22Rv1 (cell line): ENCODE measurements around the gene COLEC12.

Experiments used
- H3K27ac ChIP-seq: fragments of 450-650 bp; 2 replicates; pipeline ENCODE4 v1.5.1; 2017
- ZFX ChIP-seq: fragments of 450-650 bp; IDR thresholded peaks from 2 replicates; pipeline ENCODE4 v1.6.1; 2017; ENCODE audit warnings: antibody characterized with exemption, borderline replicate concordance
- TF ChIP-seq, protein P1 (sequence below): fragments of 450-650 bp; IDR thresholded peaks from 2 replicates; pipeline ENCODE4 v1.5.1; 2017; ENCODE audit warnings: mild to moderate bottlenecking

The COLEC12 gene

GRCh38 chr18:332721-333510 lies 167.6 kb downstream of the COLEC12 start:
- TF ChIP-seq ZFX = no peak
- TF ChIP-seq, protein P1, sequence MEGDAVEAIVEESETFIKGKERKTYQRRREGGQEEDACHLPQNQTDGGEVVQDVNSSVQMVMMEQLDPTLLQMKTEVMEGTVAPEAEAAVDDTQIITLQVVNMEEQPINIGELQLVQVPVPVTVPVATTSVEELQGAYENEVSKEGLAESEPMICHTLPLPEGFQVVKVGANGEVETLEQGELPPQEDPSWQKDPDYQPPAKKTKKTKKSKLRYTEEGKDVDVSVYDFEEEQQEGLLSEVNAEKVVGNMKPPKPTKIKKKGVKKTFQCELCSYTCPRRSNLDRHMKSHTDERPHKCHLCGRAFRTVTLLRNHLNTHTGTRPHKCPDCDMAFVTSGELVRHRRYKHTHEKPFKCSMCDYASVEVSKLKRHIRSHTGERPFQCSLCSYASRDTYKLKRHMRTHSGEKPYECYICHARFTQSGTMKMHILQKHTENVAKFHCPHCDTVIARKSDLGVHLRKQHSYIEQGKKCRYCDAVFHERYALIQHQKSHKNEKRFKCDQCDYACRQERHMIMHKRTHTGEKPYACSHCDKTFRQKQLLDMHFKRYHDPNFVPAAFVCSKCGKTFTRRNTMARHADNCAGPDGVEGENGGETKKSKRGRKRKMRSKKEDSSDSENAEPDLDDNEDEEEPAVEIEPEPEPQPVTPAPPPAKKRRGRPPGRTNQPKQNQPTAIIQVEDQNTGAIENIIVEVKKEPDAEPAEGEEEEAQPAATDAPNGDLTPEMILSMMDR = no peak
- H3K27ac ChIP-seq = no peak overlapping the region

GRCh38 chr18:332007-332406 lies 168.5 kb downstream of the COLEC12 start:
- TF ChIP-seq ZFX = no peak
- TF ChIP-seq, protein P1 = no peak
- no peak overlapping the region for H3K27ac ChIP-seq

GRCh38 chr18:331221-331821 lies 169.2 kb downstream of the COLEC12 start:
- TF ChIP-seq, protein P1 = no peak
- TF ChIP-seq ZFX = no peak
- H3K27ac ChIP-seq = no peak overlapping the region

DNA sequence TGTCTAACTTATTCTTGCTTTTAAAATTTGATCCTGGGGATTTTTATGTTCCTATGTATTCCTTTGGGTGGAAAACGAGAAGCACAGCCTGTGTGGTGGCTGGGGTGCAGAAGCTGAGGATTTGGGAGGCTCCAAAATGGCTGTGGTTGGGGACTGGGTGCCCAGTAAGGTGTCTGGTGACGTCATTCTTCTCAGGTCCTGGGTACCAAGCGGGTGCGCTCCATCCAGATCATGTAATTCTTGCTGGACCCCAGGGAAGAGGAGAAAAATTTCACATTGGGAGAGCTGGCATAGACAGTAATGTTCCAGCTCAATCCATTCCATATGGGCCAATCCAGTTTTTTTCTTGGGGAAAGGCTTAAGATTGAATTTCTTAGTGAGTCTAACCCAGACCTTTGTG lies 171.6 kb downstream of the COLEC12 start:
- TF ChIP-seq, protein P1 = no peak
- no peak for TF ChIP-seq ZFX
- H3K27ac ChIP-seq = no peak overlapping the region

DNA sequence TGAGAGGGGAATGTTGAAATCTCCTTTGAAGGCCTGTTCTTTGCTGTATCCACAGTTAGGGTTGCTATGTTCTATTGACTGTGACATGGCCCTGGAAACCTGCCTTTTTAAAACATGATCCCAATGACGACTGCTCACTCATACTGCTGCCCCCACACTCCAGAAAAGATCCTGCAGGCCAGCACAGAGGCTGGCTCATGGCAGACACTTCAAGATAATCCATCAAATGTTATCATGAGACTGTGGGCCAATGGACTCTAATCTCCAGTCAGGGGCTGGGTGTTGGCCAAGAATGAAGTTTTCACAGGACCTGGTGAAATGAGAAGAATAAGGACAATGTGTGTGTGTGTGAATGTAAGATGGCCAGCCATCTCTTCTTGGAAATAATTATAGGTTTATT lies 173.7 kb downstream of the COLEC12 start:
- no peak overlapping the region for H3K27ac ChIP-seq

GRCh38 chr18:323253-323622 lies 177.3 kb downstream of the COLEC12 start:
- H3K27ac ChIP-seq = no peak overlapping the region
- TF ChIP-seq ZFX = no peak
- TF ChIP-seq, protein P1 = no peak

More for the DNA sequence above, 173.7 kb downstream of the COLEC12 start:
- TF ChIP-seq, protein P1 = no peak
- TF ChIP-seq ZFX = no peak

DNA sequence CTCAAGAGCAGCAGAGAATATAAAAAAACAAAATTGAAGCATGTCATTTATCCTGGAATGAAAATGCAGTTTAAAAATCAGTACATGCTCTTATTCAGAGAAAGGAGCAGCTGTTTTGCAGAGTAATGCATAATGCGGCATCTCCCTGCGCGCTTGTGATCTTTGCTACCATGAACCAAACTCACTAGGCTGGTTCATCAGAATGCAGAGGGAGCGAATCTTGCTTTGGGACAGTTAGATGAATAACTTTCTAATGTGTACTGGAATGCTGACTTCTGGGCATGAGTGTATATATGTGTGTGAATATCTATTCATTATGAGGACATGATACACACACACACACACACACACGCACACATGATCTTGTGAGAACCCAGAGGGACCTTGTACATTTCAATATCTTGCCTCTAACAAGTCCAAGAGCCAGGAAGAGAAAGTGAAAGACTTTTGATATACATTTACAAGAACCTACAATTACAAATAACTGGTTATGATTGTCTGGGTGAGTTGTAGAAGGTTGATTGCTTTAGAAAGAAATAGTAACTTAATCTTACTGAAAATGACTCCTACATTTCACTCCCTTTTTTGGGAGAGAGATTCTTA lies 178.5 kb downstream of the COLEC12 start:
- TF ChIP-seq, protein P1 = no peak
- TF ChIP-seq ZFX = no peak
- no peak overlapping the region for H3K27ac ChIP-seq
